ENCODE data around the gene MTHFSD.

Gene MTHFSD

DNA sequence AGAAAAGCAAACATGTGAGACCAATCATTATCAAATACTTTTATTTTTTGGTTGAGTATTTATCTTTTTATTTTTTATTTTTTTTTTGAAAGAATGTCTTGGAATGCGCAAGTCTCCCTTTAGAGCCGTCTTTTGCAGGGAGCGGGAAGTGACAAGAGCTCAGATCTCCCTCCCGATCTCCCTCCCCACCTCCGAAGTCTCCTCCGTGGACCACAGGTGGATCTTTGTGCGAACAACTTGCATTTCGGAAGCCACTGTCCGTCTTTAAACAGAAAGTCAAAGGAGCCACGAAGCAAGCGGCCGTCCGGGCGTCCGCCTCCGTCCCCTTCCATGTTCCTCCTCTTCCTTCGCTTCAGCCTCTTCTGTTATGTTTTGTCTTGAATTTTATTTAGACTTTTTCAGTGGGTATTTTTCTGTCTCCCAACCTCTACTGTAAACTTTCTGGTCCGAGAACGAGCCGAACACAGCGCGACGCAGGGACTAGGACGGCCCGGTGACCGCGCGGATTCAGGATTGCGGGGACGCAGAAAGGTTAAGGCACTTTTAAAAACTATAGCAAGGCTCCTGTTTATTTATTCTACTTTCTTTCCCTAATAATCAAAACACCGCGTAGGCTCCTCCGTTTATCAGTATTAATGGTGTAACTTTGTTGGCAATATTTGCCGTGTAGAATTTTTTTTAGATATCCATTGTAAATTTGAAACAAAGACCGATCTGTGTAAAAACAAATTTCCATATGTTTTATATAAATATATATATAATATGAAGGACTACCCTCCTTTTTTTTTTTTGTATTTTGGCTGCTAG lies 41.4 kb downstream of the MTHFSD start:
- TF ChIP-seq, protein P1, sequence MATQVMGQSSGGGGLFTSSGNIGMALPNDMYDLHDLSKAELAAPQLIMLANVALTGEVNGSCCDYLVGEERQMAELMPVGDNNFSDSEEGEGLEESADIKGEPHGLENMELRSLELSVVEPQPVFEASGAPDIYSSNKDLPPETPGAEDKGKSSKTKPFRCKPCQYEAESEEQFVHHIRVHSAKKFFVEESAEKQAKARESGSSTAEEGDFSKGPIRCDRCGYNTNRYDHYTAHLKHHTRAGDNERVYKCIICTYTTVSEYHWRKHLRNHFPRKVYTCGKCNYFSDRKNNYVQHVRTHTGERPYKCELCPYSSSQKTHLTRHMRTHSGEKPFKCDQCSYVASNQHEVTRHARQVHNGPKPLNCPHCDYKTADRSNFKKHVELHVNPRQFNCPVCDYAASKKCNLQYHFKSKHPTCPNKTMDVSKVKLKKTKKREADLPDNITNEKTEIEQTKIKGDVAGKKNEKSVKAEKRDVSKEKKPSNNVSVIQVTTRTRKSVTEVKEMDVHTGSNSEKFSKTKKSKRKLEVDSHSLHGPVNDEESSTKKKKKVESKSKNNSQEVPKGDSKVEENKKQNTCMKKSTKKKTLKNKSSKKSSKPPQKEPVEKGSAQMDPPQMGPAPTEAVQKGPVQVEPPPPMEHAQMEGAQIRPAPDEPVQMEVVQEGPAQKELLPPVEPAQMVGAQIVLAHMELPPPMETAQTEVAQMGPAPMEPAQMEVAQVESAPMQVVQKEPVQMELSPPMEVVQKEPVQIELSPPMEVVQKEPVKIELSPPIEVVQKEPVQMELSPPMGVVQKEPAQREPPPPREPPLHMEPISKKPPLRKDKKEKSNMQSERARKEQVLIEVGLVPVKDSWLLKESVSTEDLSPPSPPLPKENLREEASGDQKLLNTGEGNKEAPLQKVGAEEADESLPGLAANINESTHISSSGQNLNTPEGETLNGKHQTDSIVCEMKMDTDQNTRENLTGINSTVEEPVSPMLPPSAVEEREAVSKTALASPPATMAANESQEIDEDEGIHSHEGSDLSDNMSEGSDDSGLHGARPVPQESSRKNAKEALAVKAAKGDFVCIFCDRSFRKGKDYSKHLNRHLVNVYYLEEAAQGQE (IDR thresholded peaks at IDR 0.05; ENCODE audit: low read depth): no peak
- TF ChIP-seq EP300 (IDR thresholded peaks at IDR 0.05; ENCODE audit: borderline replicate concordance): no peak

DNA sequence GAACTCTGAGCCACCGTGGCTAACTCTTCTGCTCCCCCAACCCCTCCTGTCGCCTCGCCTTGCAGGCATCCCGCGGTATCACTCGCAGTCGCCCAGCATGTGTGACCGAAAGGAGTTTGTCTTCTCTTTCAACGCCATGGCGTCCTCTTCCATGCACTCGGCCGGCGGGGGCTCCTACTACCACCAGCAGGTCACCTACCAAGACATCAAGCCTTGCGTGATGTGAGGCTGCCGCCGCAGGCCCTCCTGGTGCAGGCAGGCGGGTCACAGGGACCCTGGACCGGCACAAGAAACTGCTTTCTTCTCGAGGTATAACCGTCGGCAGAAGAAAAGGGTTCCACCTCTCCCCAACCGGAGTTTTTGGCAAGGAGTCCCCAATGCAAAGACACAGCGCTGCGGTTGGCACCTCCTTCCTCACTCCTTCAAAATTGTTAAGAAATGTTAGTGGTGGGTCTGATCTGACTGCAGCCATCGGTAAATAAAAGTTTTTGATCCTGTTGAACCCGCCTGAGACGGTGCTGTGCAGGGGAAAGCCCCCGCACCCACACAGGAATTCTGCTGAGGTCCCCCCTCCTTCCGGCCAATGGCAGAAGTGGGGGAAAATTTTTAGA lies 42.1 kb downstream of the MTHFSD start:
- no peak for TF ChIP-seq EGR1 (IDR thresholded peaks at IDR 0.05)
- TF ChIP-seq YY1 (IDR thresholded peaks at IDR 0.05; ENCODE audit: low read depth): no peak
- no peak for TF ChIP-seq TAF1 (IDR thresholded peaks at IDR 0.05; ENCODE audit: low read depth)
- TF ChIP-seq FOXM1 (IDR thresholded peaks at IDR 0.05; ENCODE audit: borderline replicate concordance, low read depth): no peak
- no peak for TF ChIP-seq EP300 (IDR thresholded peaks at IDR 0.05; ENCODE audit: borderline replicate concordance)
- TF ChIP-seq TEAD4 (IDR thresholded peaks at IDR 0.05): no peak
- TF ChIP-seq CREB1 (IDR thresholded peaks at IDR 0.05; ENCODE audit: low read depth): no peak
- no peak for TF ChIP-seq ZBTB7A (IDR thresholded peaks at IDR 0.05; ENCODE audit: low read depth)
- TF ChIP-seq, protein P2, sequence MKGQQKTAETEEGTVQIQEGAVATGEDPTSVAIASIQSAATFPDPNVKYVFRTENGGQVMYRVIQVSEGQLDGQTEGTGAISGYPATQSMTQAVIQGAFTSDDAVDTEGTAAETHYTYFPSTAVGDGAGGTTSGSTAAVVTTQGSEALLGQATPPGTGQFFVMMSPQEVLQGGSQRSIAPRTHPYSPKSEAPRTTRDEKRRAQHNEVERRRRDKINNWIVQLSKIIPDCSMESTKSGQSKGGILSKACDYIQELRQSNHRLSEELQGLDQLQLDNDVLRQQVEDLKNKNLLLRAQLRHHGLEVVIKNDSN (IDR thresholded peaks at IDR 0.05): no peak
- no peak for TF ChIP-seq TCF12 (IDR thresholded peaks at IDR 0.05; ENCODE audit: low read depth)
- TF ChIP-seq CEBPB (IDR thresholded peaks at IDR 0.05): no peak
- TF ChIP-seq, protein P3, sequence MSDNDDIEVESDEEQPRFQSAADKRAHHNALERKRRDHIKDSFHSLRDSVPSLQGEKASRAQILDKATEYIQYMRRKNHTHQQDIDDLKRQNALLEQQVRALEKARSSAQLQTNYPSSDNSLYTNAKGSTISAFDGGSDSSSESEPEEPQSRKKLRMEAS (IDR thresholded peaks at IDR 0.05): no peak
- no peak for TF ChIP-seq NFIC (IDR thresholded peaks at IDR 0.05)

DNA sequence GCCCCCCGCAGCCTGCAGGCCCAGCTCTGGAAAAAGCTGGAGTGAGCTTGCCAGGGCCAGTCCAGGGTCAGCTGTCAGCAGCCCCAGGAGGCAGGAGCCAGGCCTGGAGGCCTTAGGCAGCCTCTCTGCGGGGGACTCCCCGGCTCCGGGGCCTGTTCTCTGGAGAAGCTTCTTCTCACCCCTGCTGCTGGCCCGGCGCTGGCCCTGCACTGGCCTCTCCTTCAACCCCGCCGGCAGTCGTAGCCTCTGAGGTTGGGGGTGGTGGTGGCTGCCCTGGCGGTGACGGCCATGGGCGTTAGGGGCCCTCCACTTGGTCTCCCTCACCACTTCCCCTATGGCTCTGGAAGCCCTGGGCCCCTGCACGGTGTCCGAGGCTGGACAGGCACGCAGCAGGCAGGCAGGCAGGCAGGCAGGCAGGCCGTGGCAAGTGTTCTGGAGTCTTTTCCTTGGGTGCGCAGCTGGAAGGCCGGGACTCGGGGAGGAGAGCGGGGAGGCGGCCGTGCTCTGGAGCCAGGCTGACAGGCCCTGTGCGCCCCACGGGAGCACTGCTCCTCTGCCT lies 42.7 kb downstream of the MTHFSD start:
- TF ChIP-seq RAD21 (IDR thresholded peaks at IDR 0.05; ENCODE audit: low read depth) (no peak), TAF1 (IDR thresholded peaks at IDR 0.05; ENCODE audit: low read depth) (no peak), NFIC (IDR thresholded peaks at IDR 0.05) (no peak), TEAD4 (IDR thresholded peaks at IDR 0.05) (no peak), EP300 (IDR thresholded peaks at IDR 0.05; ENCODE audit: borderline replicate concordance) (no peak), CEBPB (IDR thresholded peaks at IDR 0.05) (no peak), FOXM1 (IDR thresholded peaks at IDR 0.05; ENCODE audit: borderline replicate concordance, low read depth) (no peak), TCF12 (IDR thresholded peaks at IDR 0.05; ENCODE audit: low read depth) (no peak), CREB1 (IDR thresholded peaks at IDR 0.05; ENCODE audit: low read depth) (no peak), ZBTB7A (IDR thresholded peaks at IDR 0.05; ENCODE audit: low read depth) (no peak)
- TF ChIP-seq, protein P1 (IDR thresholded peaks at IDR 0.05; ENCODE audit: low read depth): no peak
- TF ChIP-seq, protein P2 (IDR thresholded peaks at IDR 0.05): no peak
- TF ChIP-seq, protein P3 (IDR thresholded peaks at IDR 0.05): no peak

DNA sequence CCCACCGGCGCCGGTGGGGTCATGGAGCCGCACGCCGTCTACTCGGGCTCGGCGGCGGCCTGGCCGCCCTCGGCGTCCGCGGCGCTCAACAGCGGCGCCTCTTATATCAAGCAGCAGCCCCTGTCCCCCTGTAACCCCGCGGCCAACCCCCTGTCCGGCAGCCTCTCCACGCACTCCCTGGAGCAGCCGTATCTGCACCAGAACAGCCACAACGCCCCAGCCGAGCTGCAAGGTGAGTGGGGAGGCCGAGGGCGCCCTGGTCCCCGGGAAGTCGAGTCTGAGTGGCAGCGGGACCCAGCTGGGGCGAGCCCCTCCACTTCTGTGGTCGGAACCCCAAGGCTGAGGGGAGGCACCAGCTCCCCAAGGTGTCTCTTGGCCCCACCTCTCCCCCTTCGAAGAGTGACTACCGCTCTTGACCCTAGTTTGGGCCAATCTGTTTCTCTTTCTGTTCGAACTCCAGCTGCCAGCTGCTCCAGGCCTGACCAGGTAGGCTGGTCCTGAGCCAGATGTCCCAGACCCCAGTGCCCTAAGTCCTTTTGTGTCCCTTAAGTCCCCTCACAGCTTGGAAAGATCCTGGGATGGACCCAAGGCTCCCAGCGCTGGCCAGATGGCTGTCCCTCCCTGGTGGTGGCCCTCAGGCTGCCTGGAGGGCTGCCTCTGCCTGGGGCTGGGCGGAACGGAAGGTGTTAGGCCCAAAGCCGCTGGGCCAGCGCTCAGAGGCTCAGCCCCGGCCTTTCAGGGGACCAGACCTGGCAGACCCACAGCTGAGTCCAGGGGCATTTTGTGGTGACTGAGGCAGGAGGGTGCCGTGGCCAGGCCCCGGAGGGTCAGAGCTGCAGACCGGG lies 43.5 kb downstream of the MTHFSD start:
- TF ChIP-seq, protein P1 (IDR thresholded peaks at IDR 0.05; ENCODE audit: low read depth): no peak

Data from Ishikawa (cell line).